ENCODE measurements around the gene RER1.

The RER1 gene

DNA sequence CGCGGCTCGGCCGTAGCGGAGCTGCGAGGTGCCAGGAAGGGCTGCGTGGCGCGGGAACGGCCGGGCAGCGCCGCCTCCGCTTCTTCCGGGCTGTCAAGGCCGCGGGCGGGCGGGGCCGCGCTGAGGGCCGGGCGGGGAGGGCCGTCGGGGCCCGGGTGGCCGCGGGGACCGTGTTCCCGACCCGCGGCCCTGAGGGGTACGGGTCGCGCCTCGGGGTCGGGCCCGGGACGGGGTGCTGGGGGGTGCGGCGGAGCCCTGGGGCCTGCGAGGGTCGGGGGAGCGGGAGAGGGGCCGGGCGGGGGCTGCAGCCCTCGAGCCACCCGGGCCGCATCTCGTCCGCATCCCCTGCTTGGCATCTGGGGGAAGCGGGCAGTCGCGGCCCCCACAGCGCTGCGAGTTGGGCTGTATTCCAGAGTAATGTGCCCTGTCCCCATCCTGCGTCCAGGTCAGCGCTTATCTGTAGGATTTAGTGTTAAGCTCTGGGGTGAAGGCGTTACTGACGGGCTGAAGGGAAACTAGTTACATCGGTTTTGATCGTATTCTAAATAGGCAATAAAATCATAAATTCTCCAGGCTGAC is 379 bp downstream of the RER1 start:
- peak in 1 of 2 donors; percentile 9 for ATAC-seq

DNA sequence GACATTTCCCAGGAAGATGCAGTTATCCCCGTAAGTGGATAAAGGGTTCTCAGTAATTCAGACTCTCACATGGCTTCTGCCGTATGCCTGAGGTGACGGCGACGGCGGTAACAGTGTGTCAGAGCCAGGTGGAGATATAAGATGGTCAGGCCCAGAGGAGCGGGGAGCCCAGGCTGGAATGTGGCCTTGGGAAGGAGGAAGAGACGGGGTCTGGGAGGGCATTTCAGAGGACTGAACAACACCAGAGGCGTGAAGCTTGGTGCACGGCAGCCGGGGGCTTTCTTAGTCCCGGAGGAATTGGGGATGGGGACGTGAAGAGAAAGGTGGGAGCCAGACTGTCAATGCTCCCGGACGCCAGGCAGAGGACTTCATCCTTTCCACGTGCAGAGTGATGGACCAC is 1.0 kb downstream of the RER1 start:
- ATAC-seq, result no peak

DNA sequence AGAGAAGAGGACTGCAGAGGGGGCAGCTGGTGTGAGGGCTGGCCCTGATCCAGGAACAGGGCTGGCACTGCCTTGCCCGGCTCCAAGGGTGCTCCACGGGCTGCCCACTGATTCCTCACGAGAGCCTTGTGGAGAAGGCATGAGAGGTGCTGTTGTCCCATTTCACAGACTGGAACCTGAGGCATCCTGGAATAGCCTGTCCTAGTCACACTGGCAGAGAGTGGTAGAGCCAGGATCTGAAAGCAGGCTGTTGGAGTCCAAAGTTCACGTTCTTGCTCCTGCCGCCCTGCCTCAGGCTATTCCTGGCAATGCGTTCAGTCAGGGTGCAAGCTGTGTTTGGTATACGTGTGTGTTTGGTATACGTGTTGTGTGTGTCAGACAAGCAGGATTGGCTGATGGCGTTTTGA is 1.8 kb downstream of the RER1 start:
- no peak for ATAC-seq

GRCh38 chr1:2394220-2394619 is 2.6 kb downstream of the RER1 start:
- ATAC-seq, result no peak

- no peak for ATAC-seq
These were observed 3.1 kb downstream of the RER1 start for GRCh38 chr1:2394761-2395160.

GRCh38 chr1:2395245-2395644 is 3.6 kb downstream of the RER1 start:
- no peak for ATAC-seq

- no peak for ATAC-seq
These were observed 4.4 kb downstream of the RER1 start for GRCh38 chr1:2396059-2396458.

- ATAC-seq, result no peak
These were observed 4.8 kb downstream of the RER1 start for GRCh38 chr1:2396476-2396875.

DNA sequence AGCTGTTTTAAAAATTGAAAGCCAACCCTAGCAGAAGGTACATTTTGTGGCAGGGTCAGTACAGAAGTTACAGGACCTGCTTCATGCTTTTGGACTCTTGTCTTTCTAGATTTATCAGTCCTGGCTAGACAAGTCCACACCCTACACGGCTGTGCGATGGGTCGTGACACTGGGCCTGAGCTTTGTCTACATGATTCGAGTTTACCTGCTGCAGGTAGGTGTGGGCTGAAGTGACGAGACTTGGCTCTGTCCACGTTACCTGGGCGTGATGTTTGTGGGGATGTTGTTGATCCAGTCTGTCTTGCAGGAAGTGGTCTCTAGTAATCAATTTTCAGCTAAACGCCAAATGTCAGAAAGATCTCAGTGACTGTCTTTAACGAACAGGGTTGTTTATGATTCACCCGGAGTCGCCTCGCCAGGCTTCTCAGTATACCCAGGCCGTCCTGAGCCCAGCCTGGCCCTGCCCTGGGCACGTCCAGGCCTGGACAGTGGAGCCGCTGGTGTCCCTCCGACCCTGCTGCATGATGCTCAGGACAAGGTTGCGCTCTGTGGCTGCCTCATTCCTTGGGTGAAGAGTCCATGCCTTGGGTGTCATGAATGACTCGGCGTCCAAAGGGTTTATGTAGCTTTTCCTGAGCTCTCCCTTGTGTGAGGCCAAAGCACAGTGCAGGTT is 5.5 kb downstream of the RER1 start:
- no peak for ATAC-seq

DNA sequence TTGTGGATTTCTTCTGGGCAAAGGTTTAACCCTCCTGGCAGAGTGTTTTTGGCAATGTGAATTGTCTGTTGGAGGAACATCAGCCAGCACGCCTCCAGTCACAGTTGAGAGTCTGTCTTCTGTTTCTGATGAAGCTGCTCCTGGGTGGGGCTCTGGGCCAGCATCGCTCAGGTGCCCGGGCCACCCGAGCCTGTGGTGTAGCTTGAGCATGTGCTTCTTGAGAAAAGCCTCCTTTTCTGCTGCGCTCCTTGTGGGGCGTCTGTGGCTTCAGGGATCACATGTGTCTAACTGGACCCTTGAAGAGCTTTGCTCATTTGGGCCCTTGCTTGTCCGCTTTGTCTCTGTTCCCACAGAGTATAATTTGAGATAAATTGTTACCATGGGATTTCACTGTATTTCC is 7.2 kb downstream of the RER1 start:
- no peak for ATAC-seq

DNA sequence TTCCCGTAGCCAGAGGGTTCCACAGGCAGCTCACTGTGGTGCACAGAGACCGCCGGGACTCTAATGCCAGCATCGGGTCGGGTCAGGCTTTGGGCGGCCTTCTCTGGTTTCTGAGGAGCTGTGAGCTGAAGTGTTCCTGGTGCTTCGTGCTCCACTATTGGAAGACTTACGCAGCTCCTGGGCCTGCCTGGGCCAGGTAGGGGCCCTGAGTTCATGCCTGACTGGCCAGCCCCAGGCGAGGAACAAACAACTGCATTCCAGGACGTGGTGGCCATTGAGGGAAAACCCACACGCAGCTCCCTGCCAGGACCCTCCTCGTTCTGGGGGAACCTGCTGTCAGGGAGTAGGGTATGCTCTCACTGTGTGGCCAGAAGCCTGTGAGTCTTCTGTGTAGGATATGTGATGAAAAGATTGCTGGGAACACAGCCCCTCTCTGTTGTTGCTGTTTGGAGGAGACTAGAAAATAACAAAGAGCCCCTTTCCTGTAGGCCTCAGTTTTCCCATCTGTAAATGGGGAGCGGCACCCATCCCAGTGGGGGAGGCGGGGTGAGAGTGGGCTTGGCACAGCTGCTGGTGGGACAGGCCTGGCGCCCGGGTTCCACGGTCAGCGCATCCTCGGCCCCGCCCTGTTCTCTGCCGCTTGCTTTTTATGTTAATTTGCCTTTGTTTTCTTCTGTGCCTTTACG is 8.4 kb downstream of the RER1 start:
- ATAC-seq, result no peak

- no peak for ATAC-seq
These were observed 8.9 kb downstream of the RER1 start for GRCh38 chr1:2400576-2400909.

GRCh38 chr1:2400950-2401649 is 9.5 kb downstream of the RER1 start:
- ATAC-seq, result no peak

GRCh38 chr1:2402420-2402819 is 10.8 kb downstream of the RER1 start:
- no peak for ATAC-seq

- no peak for ATAC-seq
These were observed 11.6 kb downstream of the RER1 start for GRCh38 chr1:2403273-2403672.

- ATAC-seq, result no peak
These were observed 12.7 kb downstream of the RER1 start for GRCh38 chr1:2404142-2404889.

DNA sequence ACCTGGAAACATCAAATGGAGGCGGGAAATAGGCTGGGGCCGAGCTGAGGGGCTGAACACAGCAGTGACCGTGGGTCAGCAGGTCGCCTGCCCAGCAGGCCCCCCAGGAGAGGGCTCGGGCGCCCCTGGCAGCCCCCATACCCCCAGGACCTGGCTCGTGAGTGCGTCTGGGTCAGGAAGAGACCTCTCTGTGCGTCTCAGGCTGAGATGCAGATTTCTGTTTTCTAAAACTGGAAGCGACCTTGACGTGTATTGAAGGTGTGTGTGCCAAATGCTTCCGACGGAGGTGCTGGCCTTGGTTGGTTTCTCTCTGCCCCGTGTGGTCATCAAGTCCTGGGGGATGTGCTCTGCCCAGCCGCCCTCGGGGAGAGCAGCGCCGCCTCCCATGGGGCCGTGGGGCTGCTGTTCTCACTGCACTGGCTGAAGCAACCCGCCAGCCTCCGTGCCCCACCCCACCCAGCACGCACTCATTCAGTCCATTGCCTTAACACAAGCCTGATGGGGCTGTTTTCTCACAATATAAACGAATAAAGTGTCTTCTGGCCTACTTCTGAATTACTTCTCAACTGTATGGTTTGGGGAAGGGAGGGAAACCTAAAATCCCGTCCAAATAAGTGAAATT is 13.4 kb downstream of the RER1 start:
- no peak for ATAC-seq

DNA sequence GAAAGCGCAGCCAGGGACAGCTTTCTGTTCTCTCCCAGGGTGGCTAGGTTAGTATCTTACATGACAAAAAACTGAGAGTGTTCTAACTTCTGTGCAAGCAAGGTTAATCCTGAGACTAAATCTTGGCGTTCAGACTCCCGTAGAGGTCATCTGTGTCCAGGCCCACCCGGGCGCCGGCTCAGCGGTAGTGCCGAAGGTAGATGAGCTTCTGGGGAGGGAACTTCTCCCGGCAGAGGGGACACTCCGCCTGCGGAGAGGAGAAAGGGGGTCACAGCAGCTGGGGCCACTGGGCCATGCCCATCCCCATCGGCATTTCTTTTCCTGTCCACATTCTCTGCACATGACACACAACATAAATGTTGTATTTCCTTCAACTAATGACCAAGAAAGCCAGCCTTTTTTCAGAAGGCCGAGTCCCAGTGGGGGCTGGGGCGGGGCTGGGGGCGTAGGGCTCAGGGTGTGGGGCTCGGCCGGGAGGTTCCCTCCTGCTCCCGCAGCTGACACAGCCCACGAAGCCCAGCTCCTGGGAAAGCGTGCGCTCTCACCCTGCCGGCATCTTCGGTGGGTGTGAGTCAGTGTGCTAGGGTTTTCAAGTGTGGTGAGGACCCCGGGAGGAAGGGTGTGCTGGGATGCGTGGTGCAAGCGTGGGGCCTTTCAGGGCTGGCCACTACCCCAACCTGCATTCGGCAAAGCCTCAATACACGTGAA is 14.1 kb downstream of the RER1 start:
- ATAC-seq, result no peak

DNA sequence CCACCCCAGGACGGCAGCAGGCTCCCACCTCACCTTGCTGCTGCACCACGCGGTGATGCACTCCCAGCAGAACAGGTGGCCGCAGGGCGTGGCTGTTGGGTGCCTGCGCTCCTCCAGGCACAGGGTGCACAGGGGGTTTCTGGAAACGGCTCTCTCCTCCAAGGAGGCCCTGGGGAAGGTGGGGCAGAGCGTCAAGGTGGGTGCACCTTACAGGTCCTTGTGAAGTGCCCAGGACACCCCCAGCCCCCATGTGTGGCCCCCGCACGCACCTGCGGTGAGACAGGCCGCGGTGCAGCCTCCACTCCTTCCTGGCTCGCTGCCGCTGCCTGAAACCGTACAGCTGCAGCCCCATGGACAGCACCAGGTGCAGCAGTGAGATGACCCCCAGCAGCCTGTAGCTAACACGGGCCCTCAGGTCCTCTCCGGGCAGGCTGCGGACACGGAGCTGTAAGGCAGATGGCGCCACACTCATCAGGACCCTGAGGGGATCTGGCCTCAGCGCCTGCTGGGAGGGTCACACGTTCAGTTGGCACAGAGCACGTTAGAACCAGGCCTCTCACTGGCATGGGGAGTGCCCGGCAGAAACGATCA is 14.9 kb downstream of the RER1 start:
- ATAC-seq, result no peak

- no peak for ATAC-seq
These were observed 15.7 kb downstream of the RER1 start for GRCh38 chr1:2407166-2407990.

DNA sequence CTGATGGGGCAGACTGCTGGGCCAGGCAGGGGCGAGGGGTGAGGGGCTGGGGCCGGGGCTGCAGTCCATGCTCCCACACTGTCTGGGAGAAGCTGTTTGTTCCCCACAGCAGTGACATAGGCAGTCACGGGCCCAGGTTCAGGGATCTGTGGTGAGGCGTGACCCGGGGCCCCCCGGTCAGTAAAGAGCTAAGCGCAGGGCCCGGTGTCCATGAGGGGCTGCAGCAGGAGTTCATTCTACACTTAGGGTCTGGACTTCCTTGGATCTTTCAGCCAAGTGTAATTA is 16.3 kb downstream of the RER1 start:
- ATAC-seq, result no peak
